NCI-H345 (cell line): Measurements from ENCODE around the gene CABCOCO1.
"Not testable (repeated sequence)": the region's sequence is repeated elsewhere in the genome, so short reads cannot be mapped to it uniquely, and the experiment has no call there.

Experiments
- DNase-seq: peaks from one replicate; lab custom pipeline; 2025; lab: John Stamatoyannopoulos, UW

The CABCOCO1 gene

DNA sequence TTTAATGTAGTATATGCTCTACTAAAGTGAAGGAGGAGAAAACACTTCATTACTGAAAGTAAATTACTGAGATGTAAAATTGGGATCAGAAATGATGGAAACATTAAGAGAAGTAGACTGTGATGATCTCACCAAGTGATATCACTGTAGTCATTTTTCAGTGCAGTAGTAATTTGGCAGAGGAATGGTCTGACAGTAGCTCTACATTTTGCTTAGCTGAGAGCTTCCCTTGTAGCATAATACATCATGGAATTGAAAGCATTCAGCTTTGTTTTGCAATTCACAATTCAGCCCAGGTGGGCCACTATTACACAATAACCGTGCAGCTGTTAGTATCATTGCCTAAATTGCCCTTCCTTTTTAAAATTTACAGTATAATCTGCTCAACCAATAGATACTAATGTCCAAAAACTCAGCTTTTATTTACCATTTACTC lies 19.4 kb upstream of the CABCOCO1 start:
- DNase-seq, result peak; percentile 59

DNA sequence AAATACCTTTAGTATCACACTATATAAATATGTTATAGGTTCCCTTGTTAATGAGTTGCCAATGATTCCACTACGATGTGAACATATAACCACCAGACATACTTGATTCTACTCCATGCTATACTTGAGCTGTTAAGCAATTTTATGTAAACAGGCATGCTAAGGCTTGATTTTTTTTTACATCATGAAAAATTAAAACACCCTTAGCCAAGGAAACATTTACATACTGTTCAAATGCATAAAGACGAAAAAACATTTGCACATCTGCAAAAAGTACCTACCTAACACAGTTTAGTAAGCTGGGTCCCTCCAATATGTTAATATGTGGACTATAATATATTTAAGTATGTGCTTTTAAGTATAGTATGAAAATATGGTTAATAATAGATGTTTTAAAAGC lies 9.0 kb upstream of the CABCOCO1 start:
- DNase-seq, result no peak

DNA sequence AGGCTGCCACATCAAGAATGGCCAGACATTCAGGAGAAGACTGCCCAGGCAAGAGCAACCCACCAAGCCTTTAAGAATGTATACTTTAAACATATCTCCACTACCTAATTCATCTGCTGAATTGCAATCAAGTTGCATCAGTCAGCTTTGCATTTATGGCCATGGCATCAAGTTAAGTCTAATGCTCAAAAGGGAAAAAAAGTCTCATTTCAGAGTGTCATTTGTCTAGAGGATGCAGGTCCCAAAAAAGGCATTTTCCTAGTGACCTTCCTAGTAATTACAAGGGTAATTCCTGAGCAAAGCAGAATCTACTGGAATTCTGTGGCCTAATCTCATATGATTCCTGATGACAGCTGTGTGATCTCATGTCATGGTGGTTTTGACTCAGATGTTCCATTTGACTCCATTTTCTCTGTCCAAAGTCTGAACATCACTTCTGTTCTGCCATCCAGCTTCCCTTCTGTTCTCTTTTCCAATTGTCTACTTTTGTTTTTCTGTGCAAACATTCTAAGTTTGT lies 7.3 kb upstream of the CABCOCO1 start:
- no peak for DNase-seq

DNA sequence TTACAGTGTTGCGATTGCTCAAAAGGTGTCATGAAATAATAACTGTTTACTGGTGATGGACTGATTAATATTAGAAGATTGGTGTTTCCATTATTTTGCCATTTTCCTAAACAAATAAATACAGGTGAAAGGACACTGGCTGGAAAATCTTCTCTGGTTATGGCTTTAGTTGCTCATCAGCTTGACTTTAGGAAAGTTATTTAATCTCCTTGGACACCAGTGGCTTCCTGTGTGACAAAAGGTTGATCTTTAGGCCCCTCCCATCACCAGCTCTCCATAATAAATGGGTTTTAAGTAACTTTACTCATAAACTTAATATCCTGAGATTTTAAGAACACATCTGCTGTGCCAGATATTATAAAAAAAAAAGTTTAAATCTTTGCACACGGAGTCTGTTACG lies 737 bp downstream of the CABCOCO1 start:
- DNase-seq, result no peak

DNA sequence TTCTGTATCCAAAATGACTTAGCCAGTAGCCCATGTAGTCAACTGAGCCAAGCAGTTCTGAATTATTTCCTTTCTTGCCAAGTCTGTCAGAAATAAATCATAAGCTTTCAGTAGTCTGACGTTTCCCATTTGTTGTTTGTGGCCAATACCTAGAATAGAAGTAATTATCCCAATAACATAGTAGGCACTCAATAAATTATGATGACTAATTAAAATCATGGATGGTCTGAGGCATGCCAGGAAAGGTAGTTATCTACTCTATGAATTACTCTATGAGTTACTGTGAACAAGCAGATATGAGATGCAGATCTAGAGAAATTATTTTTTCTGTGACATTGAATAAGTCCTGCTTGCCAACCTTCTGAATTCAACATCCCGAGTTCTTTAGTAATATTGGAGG lies 2.3 kb downstream of the CABCOCO1 start:
- no peak for DNase-seq

DNA sequence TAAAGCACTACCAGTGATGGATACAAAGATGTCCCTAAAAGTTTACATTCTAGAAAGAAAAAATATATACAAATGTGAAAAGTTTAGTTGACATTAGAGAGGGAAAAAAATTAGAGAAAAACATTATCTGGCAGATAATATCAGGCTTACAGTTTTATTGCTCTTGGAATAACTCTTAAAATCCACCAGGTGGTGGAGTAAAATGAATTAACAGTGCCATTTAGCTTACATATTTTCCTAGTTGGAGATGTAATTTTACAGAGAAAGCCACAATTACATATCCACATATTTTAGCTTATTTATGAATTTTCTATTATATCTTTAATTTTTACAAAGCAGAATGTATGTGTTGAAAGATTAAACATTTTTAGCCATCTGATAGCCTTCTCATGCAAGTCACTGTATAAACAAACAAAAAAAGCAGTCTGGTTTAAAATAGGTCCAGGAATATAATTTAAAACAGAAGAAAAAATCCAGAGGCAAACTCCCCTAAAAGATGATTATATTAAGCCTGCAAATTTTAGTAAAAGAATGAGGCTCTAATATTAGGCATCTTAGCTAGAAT lies 6.5 kb downstream of the CABCOCO1 start:
- DNase-seq, result no peak

DNA sequence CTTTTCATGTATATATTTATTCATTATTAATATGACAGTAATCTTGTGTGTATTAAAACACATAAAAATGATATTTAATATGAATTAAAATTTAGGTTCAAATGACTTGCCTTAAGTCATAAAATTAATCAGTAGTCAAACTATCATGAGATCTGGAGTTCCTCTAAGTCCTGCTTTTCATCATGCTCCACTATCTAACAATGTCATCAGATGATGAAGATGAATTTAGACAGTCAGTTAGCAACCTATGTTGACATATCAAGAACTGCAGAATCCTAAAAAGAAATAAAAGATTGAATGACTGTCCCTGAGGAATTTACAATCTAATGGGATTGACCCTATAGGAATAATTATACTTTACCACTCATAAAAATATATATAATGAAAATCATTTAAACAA lies 7.1 kb downstream of the CABCOCO1 start:
- no peak for DNase-seq

DNA sequence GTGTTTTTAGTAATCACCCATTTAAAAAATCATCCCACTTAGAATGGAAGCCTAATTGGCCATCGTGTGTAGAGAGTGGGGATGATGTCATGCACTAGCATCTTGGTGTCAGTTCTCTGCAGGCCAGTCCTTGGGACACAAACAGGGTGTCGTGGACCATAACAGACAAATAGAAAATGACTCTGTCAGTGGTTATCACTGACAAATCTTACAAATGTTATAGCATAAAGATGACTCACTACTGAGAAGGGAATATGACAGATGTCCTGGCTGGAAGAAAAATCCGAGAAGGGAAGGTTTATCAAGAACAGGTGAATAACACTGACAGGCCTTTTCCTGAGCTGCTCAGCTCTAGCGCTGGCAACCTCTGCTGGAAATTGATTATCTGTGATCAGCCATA lies 10.6 kb downstream of the CABCOCO1 start:
- DNase-seq, result no peak

DNA sequence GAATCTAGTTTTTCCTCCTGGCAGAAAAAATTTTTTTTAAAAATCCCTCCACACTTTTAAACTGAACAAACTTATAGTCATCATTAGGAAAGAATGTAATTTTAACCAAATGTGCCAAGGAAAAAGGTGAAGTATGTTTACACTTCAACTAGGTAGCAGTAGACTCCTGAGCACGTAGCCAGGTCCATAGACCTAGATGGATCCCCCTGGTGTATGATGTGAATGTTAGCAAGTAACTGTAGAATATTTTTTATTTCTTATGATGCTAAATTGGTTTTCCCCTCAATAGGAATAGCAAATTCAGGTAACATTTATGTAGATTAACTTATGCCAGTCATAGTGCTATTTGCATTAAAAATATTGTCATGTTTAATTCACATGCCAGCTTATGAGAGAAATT lies 19.6 kb downstream of the CABCOCO1 start:
- DNase-seq, result no peak

DNA sequence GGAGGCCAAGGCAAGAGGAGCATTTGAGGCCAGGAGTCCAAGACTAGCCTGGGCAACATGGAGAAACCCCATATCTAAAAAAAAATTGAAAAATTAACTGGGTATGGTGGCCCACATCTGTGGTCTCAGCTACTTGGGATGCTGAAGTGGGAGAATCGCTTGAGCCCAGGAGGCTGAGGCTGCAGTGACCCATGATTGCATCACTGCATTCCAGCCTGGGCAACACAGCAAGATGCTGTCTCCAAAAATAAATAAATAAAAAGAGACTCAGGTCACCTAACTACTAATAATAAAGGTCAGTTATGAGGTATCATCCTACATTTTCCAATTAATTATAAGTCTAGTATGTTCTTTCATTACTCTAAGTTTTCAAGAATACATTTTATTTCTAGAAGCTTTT lies 20.6 kb downstream of the CABCOCO1 start:
- no peak for DNase-seq

DNA sequence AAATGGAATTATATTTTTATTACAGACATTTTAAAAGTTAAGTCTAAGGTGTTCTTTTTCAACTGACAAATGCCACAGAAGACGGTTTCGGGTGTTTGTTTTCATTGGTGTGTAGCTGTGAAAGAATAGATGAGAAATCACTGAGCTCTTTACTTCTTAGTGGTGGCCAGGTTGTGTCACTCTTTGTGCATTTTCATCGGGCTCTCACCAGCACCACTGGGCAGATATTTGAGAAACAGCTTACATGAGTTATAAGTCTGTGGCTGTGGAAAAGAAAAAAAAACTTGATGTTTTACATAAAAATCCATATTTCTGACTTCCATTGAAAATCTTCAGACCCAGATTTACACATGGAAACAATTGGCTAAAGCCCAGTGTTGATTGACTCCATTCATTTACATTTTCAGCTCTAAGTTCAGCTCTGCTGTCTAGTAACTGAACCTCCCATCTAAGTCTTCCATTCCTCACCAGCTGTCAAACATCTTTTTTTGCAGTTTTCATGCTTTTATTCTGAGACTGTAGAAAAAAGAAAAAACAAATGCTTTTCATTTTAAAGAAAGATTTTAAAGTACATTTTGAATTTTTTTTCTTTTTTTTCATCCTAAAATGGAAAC lies 22.3 kb downstream of the CABCOCO1 start:
- no peak for DNase-seq

DNA sequence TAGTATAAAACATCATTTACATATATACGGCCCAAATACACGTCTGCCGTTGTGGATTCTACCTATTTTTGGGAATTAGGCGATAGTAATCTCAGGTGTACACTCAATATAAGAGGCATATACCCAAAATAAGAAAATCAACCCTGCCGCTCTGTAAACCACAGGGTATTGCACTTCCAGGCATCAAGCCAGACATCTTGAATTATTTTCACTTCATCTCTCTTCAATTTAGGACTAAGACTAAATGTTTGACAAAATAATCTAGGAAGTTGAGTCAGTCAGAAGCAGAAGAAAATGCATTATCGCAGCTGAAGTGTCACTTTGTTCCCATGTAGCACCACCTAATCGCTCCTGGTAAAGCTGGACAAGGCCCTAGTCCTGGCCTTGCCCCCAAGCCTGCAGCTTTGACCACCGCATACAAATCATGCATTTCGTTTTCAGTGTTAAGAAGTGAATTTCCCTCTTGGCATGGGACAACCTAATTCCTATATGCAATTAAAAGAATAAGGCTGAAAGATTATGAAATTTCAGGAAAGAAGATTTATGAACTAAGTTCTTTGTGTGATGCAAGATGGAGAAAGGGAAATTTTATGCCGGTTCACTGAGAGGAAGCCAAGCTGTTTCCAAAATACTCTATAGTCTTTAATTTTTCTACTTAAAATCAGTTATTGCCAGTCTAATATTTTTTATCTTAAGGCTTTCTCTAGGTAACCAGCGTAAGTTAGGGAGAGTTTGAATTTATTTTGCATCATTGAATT lies 26.0 kb downstream of the CABCOCO1 start:
- no peak for DNase-seq

DNA sequence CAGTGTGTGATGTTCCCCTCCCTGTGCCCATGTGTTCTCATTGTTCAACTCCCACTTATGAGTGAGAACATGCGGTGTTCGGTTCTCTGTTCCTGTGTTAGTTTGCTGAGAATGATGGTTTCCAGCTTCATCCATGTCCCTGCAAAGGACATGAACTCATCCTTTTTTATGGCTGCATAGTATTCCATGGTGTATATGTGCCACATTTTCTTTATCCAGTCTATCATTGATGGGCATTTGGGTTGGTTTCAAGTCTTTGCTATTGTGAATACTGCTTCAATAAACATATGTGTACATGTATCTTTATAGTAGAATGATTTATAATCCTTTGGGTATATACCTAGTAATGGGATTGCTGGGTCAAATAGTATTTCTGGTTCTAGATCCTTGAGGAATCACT lies 28.9 kb downstream of the CABCOCO1 start:
- not testable (repeated sequence) for DNase-seq

DNA sequence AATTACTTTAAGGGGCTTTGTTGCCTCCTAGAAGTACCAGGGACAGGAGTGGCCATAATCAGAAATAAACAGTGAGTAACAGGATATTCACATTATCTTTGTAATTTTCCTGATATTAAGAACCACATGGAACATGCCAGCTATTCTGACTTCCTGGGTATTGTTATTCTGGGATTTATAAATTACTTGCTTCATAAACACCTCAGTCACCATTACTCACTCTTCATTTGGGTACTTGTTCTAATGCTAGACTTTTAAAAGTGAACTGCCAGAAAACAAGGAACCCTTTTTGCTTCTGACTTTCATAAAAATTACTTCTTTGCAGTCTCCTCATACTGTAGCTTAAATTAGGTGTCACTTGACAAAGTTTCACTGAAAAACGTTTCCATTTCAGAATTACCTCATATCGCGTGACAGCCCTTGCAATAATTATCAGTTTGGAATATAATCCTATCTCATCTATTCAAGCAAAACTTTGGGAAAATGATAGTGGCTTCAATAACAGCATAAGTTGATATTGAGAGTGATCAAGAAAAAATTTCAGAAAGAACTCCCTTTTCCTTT lies 29.8 kb downstream of the CABCOCO1 start:
- no peak for DNase-seq

DNA sequence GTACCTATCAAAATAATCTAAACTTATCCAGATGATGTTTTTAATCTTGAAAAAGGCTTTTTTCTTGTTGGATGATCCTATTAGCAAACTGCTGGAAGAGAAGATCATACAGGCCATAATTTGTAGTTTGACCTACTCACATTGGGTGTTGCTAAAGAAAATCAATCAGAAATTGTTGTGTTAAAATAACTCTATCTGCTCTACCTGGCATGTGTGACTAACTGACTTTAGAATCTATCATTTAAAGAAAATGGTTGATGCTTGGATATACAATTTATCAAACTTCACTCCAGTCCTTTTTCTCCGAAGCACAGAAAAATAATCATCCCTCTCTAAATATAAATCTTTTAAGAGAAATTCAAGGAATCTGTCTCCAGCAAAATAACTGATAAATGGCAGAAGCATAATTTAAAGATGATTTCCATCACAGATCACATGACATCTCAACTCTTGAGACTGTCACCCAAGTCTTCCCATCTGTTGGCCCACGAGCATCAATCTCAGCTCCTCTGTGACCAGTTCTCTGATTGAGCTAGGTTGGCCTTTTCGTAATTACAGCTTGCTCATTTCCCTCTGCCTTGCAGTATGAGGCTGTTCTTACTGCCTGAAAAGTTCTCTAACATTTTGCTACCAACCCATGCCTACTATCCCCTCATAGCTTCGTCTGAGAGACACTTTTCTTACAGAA lies 36.4 kb downstream of the CABCOCO1 start:
- no peak for DNase-seq

DNA sequence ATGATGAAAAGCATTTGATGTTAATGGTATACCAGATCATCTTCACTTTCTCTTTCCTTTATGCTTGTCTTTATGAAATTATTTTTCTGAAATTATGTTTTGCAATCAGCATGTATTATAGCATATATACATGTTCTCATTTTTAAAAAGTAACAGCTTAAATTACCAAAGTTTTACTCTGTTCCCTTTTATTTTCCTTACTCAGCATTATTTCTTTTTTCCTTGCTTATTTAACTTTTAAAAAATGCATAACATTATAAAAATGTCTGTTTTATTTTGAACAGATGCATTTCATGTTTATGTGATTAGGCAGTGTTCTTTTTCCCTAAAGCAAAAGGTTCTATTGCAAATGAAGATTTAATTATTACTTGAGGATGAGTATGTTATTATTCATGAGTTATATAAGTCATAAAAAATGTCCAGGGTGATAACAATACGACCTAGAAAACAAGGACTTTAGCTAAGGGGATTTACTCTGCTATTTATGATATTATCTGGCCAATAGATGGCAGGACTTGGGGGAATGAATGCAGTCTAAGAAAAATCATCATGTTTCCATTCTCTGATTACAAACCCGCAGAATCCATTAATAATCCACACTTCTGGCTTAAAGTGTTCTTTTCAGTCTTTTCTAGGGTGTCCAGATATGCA lies 38.5 kb downstream of the CABCOCO1 start:
- DNase-seq, result no peak

DNA sequence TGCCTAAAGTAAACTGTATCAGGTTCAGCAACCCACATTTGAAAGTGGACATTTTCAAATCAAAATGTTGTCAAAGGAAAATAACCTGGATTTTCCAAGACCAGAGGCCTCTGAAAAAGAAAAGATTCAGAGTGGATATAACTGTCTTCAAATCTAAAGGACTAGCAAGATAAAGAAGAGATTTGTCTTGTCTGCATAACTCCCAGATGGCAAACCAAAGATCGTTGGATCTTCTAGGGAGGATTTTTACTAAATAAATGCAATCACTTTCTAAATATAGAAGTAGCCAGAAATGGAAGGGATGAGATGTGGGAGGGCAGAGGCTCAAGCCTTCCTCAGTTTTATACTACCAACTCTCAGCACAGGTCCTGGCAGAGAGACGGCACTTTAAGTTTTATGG lies 39.0 kb downstream of the CABCOCO1 start:
- no peak for DNase-seq

DNA sequence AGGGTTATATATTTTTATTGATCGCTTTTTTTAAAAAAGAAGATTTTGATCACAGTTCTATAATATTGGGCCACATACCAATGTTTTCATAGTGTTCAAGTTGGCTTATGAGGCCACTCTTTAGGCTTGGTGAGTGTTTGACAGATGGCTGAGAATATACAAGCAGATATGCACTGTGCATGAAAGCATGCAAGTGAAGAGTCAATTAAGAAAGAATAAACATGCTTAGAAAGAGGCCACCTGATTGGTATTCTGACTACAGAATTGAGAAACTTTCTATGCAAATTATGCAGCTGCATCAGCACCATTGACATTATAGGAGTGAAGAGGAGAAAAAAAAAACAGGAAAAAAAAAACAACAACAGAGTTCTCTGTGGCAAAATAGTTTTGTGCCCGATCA lies 39.9 kb downstream of the CABCOCO1 start:
- DNase-seq, result peak; percentile 1

DNA sequence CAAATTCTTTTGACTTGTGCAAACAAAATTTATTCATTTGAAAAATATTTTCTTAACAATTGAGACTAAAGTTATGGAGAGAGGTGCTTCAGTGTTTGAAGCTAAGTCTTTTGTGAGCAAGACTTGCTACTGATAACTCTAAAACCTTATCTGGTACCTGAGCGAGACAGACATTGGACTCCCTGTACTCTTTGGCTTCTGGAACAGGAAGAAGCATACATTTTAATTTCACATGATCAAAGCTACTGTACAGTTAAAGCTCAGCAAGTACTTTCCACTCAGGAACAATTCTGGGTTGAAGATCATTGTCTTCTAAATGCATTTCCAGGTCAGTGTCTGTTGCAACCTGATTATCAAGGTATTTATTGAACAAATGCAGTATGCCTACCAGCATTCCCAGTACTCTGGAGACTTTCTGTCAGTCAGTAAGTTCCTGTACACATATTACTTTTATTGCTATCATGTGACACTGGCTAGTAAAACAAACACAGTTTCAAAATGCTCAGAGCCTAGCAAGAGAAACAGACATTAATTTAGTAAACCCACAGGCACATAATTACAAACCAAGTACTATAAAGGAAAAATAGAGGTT lies 42.4 kb downstream of the CABCOCO1 start:
- no peak for DNase-seq

DNA sequence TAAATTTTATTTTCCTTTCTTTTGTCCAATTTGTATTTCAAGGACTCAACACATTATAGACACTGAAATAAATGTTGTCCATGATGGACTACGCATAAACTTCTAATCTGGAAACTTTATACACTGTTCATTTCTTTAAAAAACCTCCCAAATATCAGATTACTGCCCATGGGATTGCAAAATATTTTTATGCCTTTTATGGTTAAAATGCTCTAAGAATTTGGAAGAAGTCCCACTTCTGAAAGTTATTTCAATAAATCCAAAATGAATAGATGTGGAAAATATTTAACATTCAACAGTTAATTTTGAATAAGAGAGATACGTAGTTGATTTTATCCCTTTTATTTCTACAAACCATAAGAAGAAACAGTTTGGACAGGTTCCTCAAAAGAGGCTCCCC lies 46.1 kb downstream of the CABCOCO1 start:
- DNase-seq, result no peak

DNA sequence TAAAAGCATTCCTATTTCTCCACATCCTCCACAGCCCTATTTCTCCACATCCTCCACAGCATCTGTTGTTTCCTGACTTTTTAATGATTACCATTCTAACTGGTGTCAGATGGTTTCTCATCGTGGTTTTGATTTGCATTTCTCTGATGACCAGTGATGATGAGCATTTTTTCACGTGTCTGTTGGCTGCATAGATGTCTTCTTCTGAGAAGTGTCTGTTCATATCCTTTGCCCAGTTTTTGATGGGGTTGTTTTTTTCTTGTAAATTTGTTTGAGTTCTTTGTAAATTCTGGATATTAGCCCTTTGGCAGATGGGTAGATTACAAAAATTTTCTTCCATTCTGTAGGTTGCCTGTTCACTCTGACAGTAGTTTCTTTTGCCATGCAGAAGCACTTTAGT lies 49.4 kb downstream of the CABCOCO1 start:
- DNase-seq, result not testable (repeated sequence)
